OCI-LY3 (cell line): ENCODE measurements around the gene IRF2BP2.

Experiments used
- CTCF ChIP-seq: fragments of 200-600, 300-600 bp; sonication (generic); IDR thresholded peaks from 2 replicates; pipeline ENCODE4 v1.5.1; 2014; ENCODE audit warnings: antibody characterized with exemption, low read length, low read depth
- EZH2phosphoT487 ChIP-seq: fragments of 200-600 bp; shearing (Covaris generic); IDR thresholded peaks from 2 replicates; pipeline ENCODE4 v1.6.1; 2018; ENCODE audit warnings: antibody characterized with exemption, mixed run types, low read depth

GRCh38 chr1:234582681-234583301 is 27.2 kb downstream of the IRF2BP2 start:
- no peak for TF ChIP-seq CTCF
- TF ChIP-seq EZH2phosphoT487, result no peak
